Natural killer cell (primary cell): Measurements from ENCODE around the gene LPCAT3. TPM values are rescaled to one million over a fixed set of nuclear protein-coding genes. Genes with fewer than 3 reads are reported as not detected.

Experiments
- ATAC-seq, 3 donors: fragments of 150-1000 bp in 2 of 3; fragments of 200-7000 bp in 1 of 3; cut with Tn5 transposase; 1 replicate in 1 of 3; 2 replicates in 2 of 3; pipeline ENCODE4 v1.10.0; 2021; ENCODE audit warnings: mild to moderate bottlenecking in 2 of 3, moderate library complexity in 2 of 3
- DNase-seq, 2 donors: peaks; one replicate each; pipeline versions ENCODE4 v3.0.0 to v3.0.0-alpha.2; 2013 to 2021; ENCODE audit warnings: mixed read lengths in 1 of 2
- H3K27ac ChIP-seq: one replicate; pipeline ENCODE4 v1.5.1; 2013; ENCODE audit warnings: mild to moderate bottlenecking, low read length
- H3K27me3 ChIP-seq: one replicate; pipeline ENCODE4 v1.6.1; 2013; ENCODE audit warnings: low read length; ENCODE audit not compliant: control insufficient read depth, insufficient read depth
- H3K36me3 ChIP-seq: one replicate; pipeline ENCODE4 v1.6.1; 2013; ENCODE audit warnings: low read length; ENCODE audit not compliant: control insufficient read depth, insufficient read depth
- H3K4me1 ChIP-seq: one replicate; pipeline ENCODE4 v1.6.1; 2013; ENCODE audit warnings: low read length; ENCODE audit not compliant: control insufficient read depth, insufficient read depth
- H3K4me3 ChIP-seq: one replicate; pipeline ENCODE4 v1.5.1; 2013; ENCODE audit warnings: low read length
- H3K9me3 ChIP-seq: one replicate; pipeline ENCODE4 v1.6.1; 2013; ENCODE audit warnings: low read length; ENCODE audit not compliant: control insufficient read depth, insufficient read depth
- H3K27ac Mint-ChIP-seq, 2 donors: one replicate each; pipeline ENCODE4 v1.8.0; 2022; ENCODE audit warnings: mild to moderate bottlenecking in 2 of 2, mixed read lengths in 2 of 2, moderate library complexity in 1 of 2
- H3K27me3 Mint-ChIP-seq, 2 donors: one replicate each; pipeline ENCODE4 v1.8.0; 2022; ENCODE audit warnings: low read depth in 2 of 2, mixed read lengths in 2 of 2
- H3K36me3 Mint-ChIP-seq: one replicate; pipeline ENCODE4 v1.8.0; 2022; ENCODE audit warnings: mixed read lengths
- H3K4me1 Mint-ChIP-seq, 2 donors: one replicate each; pipeline ENCODE4 v1.8.0; 2022; ENCODE audit warnings: mixed read lengths in 2 of 2
- H3K4me3 Mint-ChIP-seq: one replicate; pipeline ENCODE4 v1.8.0; 2022; ENCODE audit warnings: mild to moderate bottlenecking, moderate library complexity, mixed read lengths
- H3K9me3 Mint-ChIP-seq, 2 donors: one replicate each; pipeline ENCODE4 v1.8.0; 2022; ENCODE audit warnings: mixed read lengths in 2 of 2
- WGBS: methylation state at CpG from one replicate; pipeline ENCODE4 v1.1.7; 2013; ENCODE audit warnings: missing lambda C conversion rate; ENCODE audit not compliant: insufficient coverage; 5-methylcytosine and 5-hydroxymethylcytosine counted together
- intact Hi-C: fragments of 100-400 bp; cut with micrococcal nuclease; formaldehyde crosslinking; loops from one replicate; pipeline ENCODE4 v1.14.2; 2022
- total RNA-seq, 4 donors: library from RNA; stranded (reverse); fragments of 120-200 nt in 1 of 4; gene quantifications; one replicate each; pipeline versions ENCODE4 v1.2.3 to v1.2.4, GENCODE V29; 2013 to 2022
- TF ChIP-seq, protein P1 (sequence below): fragments of 200-600 bp; IDR thresholded peaks from one replicate; pipeline ENCODE4 v1.8.0; 2022; ENCODE audit warnings: antibody characterized with exemption

Gene LPCAT3
- total RNA-seq, 3 donors from 2014 or later (not counting 1 experiment from before 2014, with no cell fraction given), result 45.6 to 54.3 (median 45.6) TPM

DNA sequence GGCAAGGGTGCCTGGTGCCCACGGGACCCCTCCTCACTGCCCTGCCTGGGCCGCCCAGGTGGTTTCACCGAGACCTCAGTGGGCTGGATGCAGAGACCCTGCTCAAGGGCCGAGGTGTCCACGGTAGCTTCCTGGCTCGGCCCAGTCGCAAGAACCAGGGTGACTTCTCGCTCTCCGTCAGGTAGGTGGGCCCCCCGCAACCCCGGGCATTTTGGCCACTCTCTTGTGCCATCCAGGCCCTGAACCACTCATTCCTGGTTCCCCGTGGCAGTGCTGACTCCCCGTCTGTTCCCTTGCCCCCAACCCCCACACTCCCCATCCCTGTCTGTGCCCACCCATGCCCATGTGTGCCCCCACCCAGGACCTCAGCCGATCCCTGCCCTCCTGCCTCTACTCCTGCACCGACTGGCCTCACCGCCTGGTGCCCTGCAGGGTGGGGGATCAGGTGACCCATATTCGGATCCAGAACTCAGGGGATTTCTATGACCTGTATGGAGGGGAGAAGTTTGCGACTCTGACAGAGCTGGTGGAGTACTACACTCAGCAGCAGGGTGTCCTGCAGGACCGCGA, 66.6 kb downstream of the LPCAT3 start:
- Histone ChIP-seq H3K27me3 (no peaks in the 10 kb centered on the region), H3K4me3 (peak overlapping the region; percentile 93), H3K4me1 (peaks cover 89% of the 10 kb centered on the region), H3K27ac (peak overlapping the region; percentile 96), H3K36me3 (peaks cover 34% of the 10 kb centered on the region), H3K9me3 (no peaks in the 10 kb centered on the region)
- no peaks in the 10 kb centered on the region for H3K36me3 Mint-ChIP-seq
- peak; percentile 25 to 51 (median 30) for ATAC-seq
- no peaks in the 10 kb centered on the region for H3K27me3 Mint-ChIP-seq
- peak overlapping the region; percentile 91 for H3K4me3 Mint-ChIP-seq
- peaks cover 86 to 99% of the 10 kb centered on the region in 2 donors for H3K4me1 Mint-ChIP-seq
- H3K9me3 Mint-ChIP-seq, result no peaks in the 10 kb centered on the region
- TF ChIP-seq, protein P1, sequence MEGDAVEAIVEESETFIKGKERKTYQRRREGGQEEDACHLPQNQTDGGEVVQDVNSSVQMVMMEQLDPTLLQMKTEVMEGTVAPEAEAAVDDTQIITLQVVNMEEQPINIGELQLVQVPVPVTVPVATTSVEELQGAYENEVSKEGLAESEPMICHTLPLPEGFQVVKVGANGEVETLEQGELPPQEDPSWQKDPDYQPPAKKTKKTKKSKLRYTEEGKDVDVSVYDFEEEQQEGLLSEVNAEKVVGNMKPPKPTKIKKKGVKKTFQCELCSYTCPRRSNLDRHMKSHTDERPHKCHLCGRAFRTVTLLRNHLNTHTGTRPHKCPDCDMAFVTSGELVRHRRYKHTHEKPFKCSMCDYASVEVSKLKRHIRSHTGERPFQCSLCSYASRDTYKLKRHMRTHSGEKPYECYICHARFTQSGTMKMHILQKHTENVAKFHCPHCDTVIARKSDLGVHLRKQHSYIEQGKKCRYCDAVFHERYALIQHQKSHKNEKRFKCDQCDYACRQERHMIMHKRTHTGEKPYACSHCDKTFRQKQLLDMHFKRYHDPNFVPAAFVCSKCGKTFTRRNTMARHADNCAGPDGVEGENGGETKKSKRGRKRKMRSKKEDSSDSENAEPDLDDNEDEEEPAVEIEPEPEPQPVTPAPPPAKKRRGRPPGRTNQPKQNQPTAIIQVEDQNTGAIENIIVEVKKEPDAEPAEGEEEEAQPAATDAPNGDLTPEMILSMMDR, result no peak
- WGBS, result under 1% methylated on average over 19 of the region's 20 CpGs
- peak overlapping the region; percentile 98 to 99 for H3K27ac Mint-ChIP-seq
- intact Hi-C loops, result loop anchor here (1.0 to 5.0 kb wide), 2 partner anchors 10 to 66 kb away; partner anchors contain the start of gene LPCAT3
- peak in 1 of 2 donors; percentile 74 for DNase-seq

DNA sequence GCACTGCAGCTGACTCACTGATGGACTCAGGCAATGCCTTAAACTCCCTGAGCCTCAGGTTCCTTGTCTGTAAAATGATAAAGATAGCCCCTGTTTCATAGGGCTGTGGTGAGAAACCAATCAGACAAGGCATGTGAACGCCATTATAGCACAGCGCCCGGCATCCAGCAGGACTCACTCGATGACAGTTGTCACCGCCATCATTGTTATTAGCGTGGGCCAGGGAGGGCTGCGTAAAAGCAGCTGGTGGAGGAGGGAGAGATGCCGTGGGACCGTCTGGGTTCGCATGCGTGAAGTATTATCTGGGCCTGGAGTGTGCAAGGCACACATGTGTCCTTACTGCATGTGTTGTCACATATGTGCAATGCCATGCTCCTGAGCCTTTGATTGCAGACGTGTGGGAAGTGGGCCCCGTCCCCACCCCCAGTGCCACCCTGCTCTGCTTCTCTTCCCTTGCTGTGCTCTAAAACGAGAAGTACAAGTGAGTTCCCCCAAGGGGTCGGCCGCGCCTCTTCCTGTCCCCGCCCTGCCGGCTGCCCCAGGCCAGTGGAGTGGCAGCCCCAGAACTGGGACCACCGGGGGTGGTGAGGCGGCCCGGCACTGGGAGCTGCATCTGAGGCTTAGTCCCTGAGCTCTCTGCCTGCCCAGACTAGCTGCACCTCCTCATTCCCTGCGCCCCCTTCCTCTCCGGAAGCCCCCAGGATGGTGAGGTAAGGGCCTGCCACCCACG, 67.3 kb downstream of the LPCAT3 start, which contains the start of gene PTPN6:
Gene PTPN6 (plus strand): TSS at position 546 of the 730 bp plus-strand sequence. CDS start 157 bp downstream, at position 703.
- Mint-ChIP-seq H3K27ac (peak within 1 kb of the TSS; percentile 98 to 99), H3K4me3 (peak within 1 kb of the TSS; percentile 91), H3K27me3 (no peaks in the 10 kb centered on the region), H3K36me3 (no peaks in the 10 kb centered on the region), H3K4me1 (peaks cover 83 to 99% of the 10 kb centered on the region in 2 donors), H3K9me3 (no peaks in the 10 kb centered on the region)
- Histone ChIP-seq H3K27ac (peak within 1 kb of the TSS; percentile 96), H3K36me3 (peaks cover 27% of the 10 kb centered on the region), H3K9me3 (no peaks in the 10 kb centered on the region), H3K4me3 (peak within 1 kb of the TSS; percentile 93), H3K27me3 (no peaks in the 10 kb centered on the region), H3K4me1 (peaks cover 89% of the 10 kb centered on the region)
- DNase-seq, result peak in 1 of 2 donors; percentile 68
- ATAC-seq, result peak; percentile 10 to 65 (median 30)
- TF ChIP-seq, protein P1, result no peak
- intact Hi-C loops, result loop anchor here (5.0 kb wide), 1 partner anchor 66 kb away; the partner anchor contains the start of gene LPCAT3
- WGBS, result 1% methylated on average over 25 of the region's 25 CpGs

DNA sequence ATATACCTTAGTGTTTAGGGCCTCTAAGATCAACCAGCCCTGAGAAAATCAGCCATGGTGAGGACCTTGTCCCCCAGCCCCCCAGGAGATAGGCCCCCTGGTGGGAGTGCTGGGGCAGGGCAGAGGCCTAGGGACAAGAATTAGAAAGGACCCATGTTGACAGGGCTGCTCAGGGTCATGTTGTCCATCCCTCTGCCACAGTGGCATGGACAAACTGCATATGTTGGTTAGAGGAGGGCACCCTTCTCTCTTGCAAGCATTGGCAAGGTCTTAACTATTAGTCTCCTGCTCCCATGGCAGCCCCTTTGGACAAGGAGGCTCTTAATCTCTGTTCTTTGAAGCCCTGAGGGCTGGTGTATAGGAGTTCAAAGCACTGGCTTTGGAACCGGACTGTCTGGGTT, 67.9 kb downstream of the LPCAT3 start:
- DNase-seq (peak in 1 of 2 donors; percentile 68), ATAC-seq (no peak)
- TF ChIP-seq, protein P1, result peak; percentile 37
- H3K4me3 Mint-ChIP-seq, result peak overlapping the region; percentile 91
- peak overlapping the region; percentile 93 for H3K4me3 ChIP-seq
- H3K36me3 Mint-ChIP-seq, result no peaks in the 10 kb centered on the region
- H3K9me3 Mint-ChIP-seq, result no peaks in the 10 kb centered on the region
- H3K4me1 Mint-ChIP-seq, result peaks cover 83 to 97% of the 10 kb centered on the region in 2 donors
- intact Hi-C loops, result loop anchor here (5.0 kb wide), 1 partner anchor 67 kb away; the partner anchor contains the start of gene LPCAT3
- H3K9me3 ChIP-seq, result no peaks in the 10 kb centered on the region
- H3K4me1 ChIP-seq, result peaks cover 89% of the 10 kb centered on the region
- WGBS, result 4% methylated on average over 1 of the region's 1 CpG
- H3K27me3 Mint-ChIP-seq, result no peaks in the 10 kb centered on the region
- H3K36me3 ChIP-seq, result peaks cover 21% of the 10 kb centered on the region
- peak overlapping the region; percentile 96 for H3K27ac ChIP-seq
- H3K27ac Mint-ChIP-seq, result peak overlapping the region; percentile 98 to 99
- H3K27me3 ChIP-seq, result no peaks in the 10 kb centered on the region
